Keratinocyte (primary cell): Measurements from ENCODE around the gene SYT15B.
"Not testable (repeated sequence)": the region's sequence is repeated elsewhere in the genome, so short reads cannot be mapped to it uniquely, and the experiment has no call there.

Experiments
- EZH2 ChIP-seq: IDR thresholded peaks from one replicate; pipeline ENCODE4 v1.6.1; 2012; ENCODE audit warnings: inconsistent platforms, mild to moderate bottlenecking, low read length, moderate library complexity
- TF ChIP-seq, protein P1 (sequence below), 3 experiments: IDR thresholded peaks in 1 of 3; conservative IDR thresholded peaks in 1 of 3; optimal IDR thresholded peaks in 1 of 3; 2 replicates in 2 of 3; 3 replicates in 1 of 3; pipeline versions ENCODE3 to v1.5.1; 2011; ENCODE audit warnings: low read length in 3 of 3, mild to moderate bottlenecking in 3 of 3, moderate library complexity in 2 of 3, control low read depth in 1 of 3, inconsistent platforms in 1 of 3; ENCODE audit not compliant: insufficient read depth in 2 of 3; ENCODE audit errors: extremely low read depth in 1 of 3

DNA sequence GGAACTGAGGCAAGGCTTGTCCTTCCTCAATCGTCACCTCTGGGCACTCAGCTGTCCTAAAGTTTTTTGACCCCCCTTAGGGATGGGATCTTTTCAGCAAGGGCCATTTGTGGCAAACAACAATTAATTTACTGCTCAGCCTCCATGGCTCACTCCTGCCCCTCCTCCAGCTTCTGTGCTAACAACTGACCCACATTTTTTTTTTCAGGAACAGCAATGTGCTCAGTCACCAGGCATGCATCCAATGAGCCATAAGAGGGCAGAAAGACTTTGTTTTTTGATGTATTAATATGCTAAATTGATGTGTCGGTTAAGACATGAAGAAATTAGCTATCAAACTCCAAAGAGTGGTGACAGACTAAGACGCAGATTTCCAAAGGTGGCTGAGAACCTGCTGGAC is 4.7 kb upstream of the SYT15B start:
- TF ChIP-seq, protein P1, sequence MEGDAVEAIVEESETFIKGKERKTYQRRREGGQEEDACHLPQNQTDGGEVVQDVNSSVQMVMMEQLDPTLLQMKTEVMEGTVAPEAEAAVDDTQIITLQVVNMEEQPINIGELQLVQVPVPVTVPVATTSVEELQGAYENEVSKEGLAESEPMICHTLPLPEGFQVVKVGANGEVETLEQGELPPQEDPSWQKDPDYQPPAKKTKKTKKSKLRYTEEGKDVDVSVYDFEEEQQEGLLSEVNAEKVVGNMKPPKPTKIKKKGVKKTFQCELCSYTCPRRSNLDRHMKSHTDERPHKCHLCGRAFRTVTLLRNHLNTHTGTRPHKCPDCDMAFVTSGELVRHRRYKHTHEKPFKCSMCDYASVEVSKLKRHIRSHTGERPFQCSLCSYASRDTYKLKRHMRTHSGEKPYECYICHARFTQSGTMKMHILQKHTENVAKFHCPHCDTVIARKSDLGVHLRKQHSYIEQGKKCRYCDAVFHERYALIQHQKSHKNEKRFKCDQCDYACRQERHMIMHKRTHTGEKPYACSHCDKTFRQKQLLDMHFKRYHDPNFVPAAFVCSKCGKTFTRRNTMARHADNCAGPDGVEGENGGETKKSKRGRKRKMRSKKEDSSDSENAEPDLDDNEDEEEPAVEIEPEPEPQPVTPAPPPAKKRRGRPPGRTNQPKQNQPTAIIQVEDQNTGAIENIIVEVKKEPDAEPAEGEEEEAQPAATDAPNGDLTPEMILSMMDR (optimal IDR thresholded peaks at IDR 0.05 in 1 of 3, IDR thresholded peaks at IDR 0.05 in 1 of 3, conservative IDR thresholded peaks at IDR 0.05 in 1 of 3; ENCODE audit: extremely low read depth in 1 of 3, insufficient read depth in 2 of 3, low read length in 3 of 3), result not testable (repeated sequence)
- TF ChIP-seq EZH2, result not testable (repeated sequence)
